Hepatocyte (in vitro differentiated cells): ENCODE results near the gene KRTAP9-1. TPM values are rescaled to one million over a fixed set of nuclear protein-coding genes. Genes with fewer than 3 reads are reported as not detected.
"Not testable (repeated sequence)": the region's sequence is repeated elsewhere in the genome, so short reads cannot be mapped to it uniquely, and the experiment has no call there.

ENCODE experiments used
- DNase-seq: peaks from one replicate; pipeline ENCODE4 v3.0.0-alpha.2; 2016; ENCODE audit warnings: low spot score
- H2AFZ ChIP-seq: fragments of 200-600 bp; sonication (generic); 2 replicates; pipeline ENCODE4 v1.6.0; 2016; ENCODE audit warnings: antibody characterized with exemption, mild to moderate bottlenecking
- H3K27ac ChIP-seq: fragments of 200-600 bp; sonication (generic); 2 replicates; pipeline ENCODE4 v1.5.1; 2016; ENCODE audit warnings: mild to moderate bottlenecking
- H3K27me3 ChIP-seq: fragments of 200-600 bp; sonication (generic); 2 replicates; pipeline ENCODE4 v1.6.1; 2016
- H3K36me3 ChIP-seq: fragments of 200-600 bp; sonication (generic); replicated peaks from 2 replicates; pipeline ENCODE4 v1.5.1; 2016; ENCODE audit warnings: low read depth; ENCODE audit not compliant: insufficient read depth
- H3K4me1 ChIP-seq: fragments of 200-600 bp; sonication (generic); 2 replicates; pipeline ENCODE4 v1.5.1; 2016; ENCODE audit warnings: mild to moderate bottlenecking, moderate library complexity; ENCODE audit not compliant: insufficient read depth
- H3K4me2 ChIP-seq: fragments of 200-600 bp; sonication (generic); 2 replicates; pipeline ENCODE4 v1.6.0; 2016
- H3K4me3 ChIP-seq: fragments of 200-600 bp; sonication (generic); 2 replicates; pipeline ENCODE4 v1.5.1; 2016; ENCODE audit warnings: mild to moderate bottlenecking
- H3K79me2 ChIP-seq: fragments of 200-600 bp; sonication (generic); 2 replicates; pipeline ENCODE4 v1.6.0; 2017; ENCODE audit warnings: mild to moderate bottlenecking
- H3K9me2 ChIP-seq: fragments of 200-600 bp; sonication (generic); replicated peaks from 2 replicates; pipeline ENCODE4 v1.6.0; 2017; ENCODE audit warnings: mild to moderate bottlenecking; ENCODE audit not compliant: insufficient read depth
- H3K9me3 ChIP-seq: fragments of 200-600 bp; sonication (generic); 2 replicates; pipeline ENCODE4 v1.5.1; 2016; ENCODE audit warnings: low read depth, mild to moderate bottlenecking
- H4K20me1 ChIP-seq: fragments of 200-600 bp; sonication (generic); 2 replicates; pipeline ENCODE4 v1.6.0; 2016; ENCODE audit warnings: mild to moderate bottlenecking; ENCODE audit not compliant: insufficient read depth, poor library complexity, severe bottlenecking
- CTCF ChIP-seq: fragments of 200-600 bp; sonication (generic); IDR thresholded peaks from 2 replicates; pipeline ENCODE4 v1.5.1; 2016; ENCODE audit warnings: antibody characterized with exemption, mild to moderate bottlenecking; ENCODE audit not compliant: poor library complexity
- EZH2 ChIP-seq: fragments of 200-600 bp; sonication (generic); IDR thresholded peaks from 2 replicates; pipeline ENCODE4 v1.6.1; 2016; ENCODE audit warnings: antibody characterized with exemption, mild to moderate bottlenecking, borderline replicate concordance
- EZH2phosphoT487 ChIP-seq: fragments of 200-600 bp; sonication (generic); IDR thresholded peaks from one replicate; pipeline ENCODE4 v1.6.1; 2018; ENCODE audit warnings: antibody characterized with exemption, mild to moderate bottlenecking, low read depth, moderate library complexity; ENCODE audit not compliant: unreplicated experiment, severe bottlenecking
- WGBS: methylation state at CpG from one replicate; pipeline ENCODE4 v1.1.6; 2016; ENCODE audit warnings: low lambda C conversion rate; ENCODE audit errors: missing lambda C conversion rate; 5-methylcytosine and 5-hydroxymethylcytosine counted together
- polyA plus RNA-seq: library from polyadenylated mRNA; unstranded; fragments of >200 nt; fragmentation: Nextera tagmentation; extraction: Ambion mirVana; gene quantifications from 2 replicates; pipeline ENCODE4 v1.2.1, GENCODE V29; 2016
- total RNA-seq: library from RNA; depleted of rRNA; stranded (reverse); fragments of >200 nt; gene quantifications from 2 replicates; pipeline ENCODE4 v1.2.3, GENCODE V29; 2014

The KRTAP9-1 gene
- total and polyA plus RNA-seq, 2 experiments from 2014 or later = not detected

GRCh38 chr17:41230094-41230493, 40.4 kb downstream of the KRTAP9-1 start:
- Histone ChIP-seq H3K9me2 (no peaks in the 10 kb centered on the region), H3K36me3 (no peaks in the 10 kb centered on the region), H4K20me1 (no peaks in the 10 kb centered on the region), H3K4me3 (no peak overlapping the region), H3K9me3 (no peaks in the 10 kb centered on the region), H3K4me1 (no peaks in the 10 kb centered on the region), H2AFZ (no peak overlapping the region), H3K4me2 (no peak overlapping the region), H3K27ac (no peak overlapping the region), H3K27me3 (peaks cover 28% of the 10 kb centered on the region), H3K79me2 (no peaks in the 10 kb centered on the region)
- TF ChIP-seq EZH2 (no peak), EZH2phosphoT487 (no peak), CTCF (no peak)
- DNase-seq = no peak

- no peak overlapping the region for H2AFZ ChIP-seq
- no peaks in the 10 kb centered on the region for H3K4me1 ChIP-seq
- no peaks in the 10 kb centered on the region for H4K20me1 ChIP-seq
- no peak for TF ChIP-seq CTCF
- no peak for TF ChIP-seq EZH2phosphoT487
- TF ChIP-seq EZH2 = no peak
- H3K9me3 ChIP-seq = no peaks in the 10 kb centered on the region
- no peak overlapping the region for H3K4me2 ChIP-seq
- H3K27ac ChIP-seq = no peak overlapping the region
- H3K79me2 ChIP-seq = no peaks in the 10 kb centered on the region
- no peak for DNase-seq
- no peaks in the 10 kb centered on the region for H3K36me3 ChIP-seq
- 84% methylated on average over 6 of the region's 6 CpGs for WGBS
- H3K9me2 ChIP-seq = no peaks in the 10 kb centered on the region
- no peak overlapping the region for H3K4me3 ChIP-seq
- peaks cover 28% of the 10 kb centered on the region for H3K27me3 ChIP-seq
Measured at GRCh38 chr17:41231731-41232130, 42.0 kb downstream of the KRTAP9-1 start.

GRCh38 chr17:41232399-41233105, 42.9 kb downstream of the KRTAP9-1 start, which contains the start of gene KRTAP9-3:
KRTAP9-3 (plus strand) TSS chr17:41232449; CDS start chr17:41232502, 53 bp downstream.
- H3K27me3 ChIP-seq = peaks cover 28% of the 10 kb centered on the region
- H3K79me2 ChIP-seq, H2AFZ ChIP-seq, H3K4me1 ChIP-seq, H3K9me2 ChIP-seq, H3K4me3 ChIP-seq, H3K36me3 ChIP-seq, H3K27ac ChIP-seq, H4K20me1 ChIP-seq, H3K9me3 ChIP-seq, H3K4me2 ChIP-seq, DNase-seq: not testable (repeated sequence)
- WGBS = 84% methylated on average over 1 of the region's 1 CpG

GRCh38 chr17:41237116-41237515, 47.4 kb downstream of the KRTAP9-1 start:
- not testable (repeated sequence) for H3K36me3 ChIP-seq, H3K4me3 ChIP-seq, H3K4me1 ChIP-seq, H2AFZ ChIP-seq, H3K27ac ChIP-seq, DNase-seq, H3K9me2 ChIP-seq, H3K79me2 ChIP-seq, H3K4me2 ChIP-seq, H4K20me1 ChIP-seq, H3K9me3 ChIP-seq
- WGBS = 81% methylated on average over 4 of the region's 4 CpGs
- H3K27me3 ChIP-seq = peaks cover 17% of the 10 kb centered on the region

GRCh38 chr17:41237949-41238437, 48.3 kb downstream of the KRTAP9-1 start, which contains the start of gene KRTAP9-8:
KRTAP9-8 (plus strand) TSS chr17:41237999; CDS start chr17:41238052, 53 bp downstream.
- H3K4me2 ChIP-seq, H3K4me1 ChIP-seq, H2AFZ ChIP-seq, H3K36me3 ChIP-seq, DNase-seq, H3K27ac ChIP-seq, H3K79me2 ChIP-seq, H4K20me1 ChIP-seq, H3K4me3 ChIP-seq, H3K9me3 ChIP-seq, H3K9me2 ChIP-seq: not testable (repeated sequence)
- peaks cover 13% of the 10 kb centered on the region for H3K27me3 ChIP-seq
- 45% methylated on average over 3 of the region's 3 CpGs for WGBS
